GM12872 (cell line): ENCODE results near the gene CTSZ.

Source experiments
- TF ChIP-seq, protein P1 (sequence below): IDR thresholded peaks from 3 replicates; pipeline ENCODE4 v1.5.1; 2011; ENCODE audit warnings: low read depth, mild to moderate bottlenecking, low read length, moderate library complexity; ENCODE audit not compliant: insufficient read depth

Gene CTSZ

DNA sequence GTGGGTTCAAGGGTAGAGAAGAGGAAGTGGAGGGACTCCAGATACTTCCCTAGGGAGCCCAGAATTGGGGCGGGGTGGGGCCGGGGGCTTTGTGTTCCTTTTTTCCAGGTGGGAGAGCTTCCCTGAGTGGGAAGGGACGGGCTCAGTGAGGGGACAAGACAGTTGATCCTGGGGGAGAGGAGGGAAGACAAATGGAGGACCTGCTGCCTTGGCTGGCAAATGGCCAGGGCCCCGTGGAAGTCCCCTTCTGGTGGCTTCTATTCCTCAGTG is 2.6 kb downstream of the CTSZ start:
- TF ChIP-seq, protein P1, sequence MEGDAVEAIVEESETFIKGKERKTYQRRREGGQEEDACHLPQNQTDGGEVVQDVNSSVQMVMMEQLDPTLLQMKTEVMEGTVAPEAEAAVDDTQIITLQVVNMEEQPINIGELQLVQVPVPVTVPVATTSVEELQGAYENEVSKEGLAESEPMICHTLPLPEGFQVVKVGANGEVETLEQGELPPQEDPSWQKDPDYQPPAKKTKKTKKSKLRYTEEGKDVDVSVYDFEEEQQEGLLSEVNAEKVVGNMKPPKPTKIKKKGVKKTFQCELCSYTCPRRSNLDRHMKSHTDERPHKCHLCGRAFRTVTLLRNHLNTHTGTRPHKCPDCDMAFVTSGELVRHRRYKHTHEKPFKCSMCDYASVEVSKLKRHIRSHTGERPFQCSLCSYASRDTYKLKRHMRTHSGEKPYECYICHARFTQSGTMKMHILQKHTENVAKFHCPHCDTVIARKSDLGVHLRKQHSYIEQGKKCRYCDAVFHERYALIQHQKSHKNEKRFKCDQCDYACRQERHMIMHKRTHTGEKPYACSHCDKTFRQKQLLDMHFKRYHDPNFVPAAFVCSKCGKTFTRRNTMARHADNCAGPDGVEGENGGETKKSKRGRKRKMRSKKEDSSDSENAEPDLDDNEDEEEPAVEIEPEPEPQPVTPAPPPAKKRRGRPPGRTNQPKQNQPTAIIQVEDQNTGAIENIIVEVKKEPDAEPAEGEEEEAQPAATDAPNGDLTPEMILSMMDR, result no peak

DNA sequence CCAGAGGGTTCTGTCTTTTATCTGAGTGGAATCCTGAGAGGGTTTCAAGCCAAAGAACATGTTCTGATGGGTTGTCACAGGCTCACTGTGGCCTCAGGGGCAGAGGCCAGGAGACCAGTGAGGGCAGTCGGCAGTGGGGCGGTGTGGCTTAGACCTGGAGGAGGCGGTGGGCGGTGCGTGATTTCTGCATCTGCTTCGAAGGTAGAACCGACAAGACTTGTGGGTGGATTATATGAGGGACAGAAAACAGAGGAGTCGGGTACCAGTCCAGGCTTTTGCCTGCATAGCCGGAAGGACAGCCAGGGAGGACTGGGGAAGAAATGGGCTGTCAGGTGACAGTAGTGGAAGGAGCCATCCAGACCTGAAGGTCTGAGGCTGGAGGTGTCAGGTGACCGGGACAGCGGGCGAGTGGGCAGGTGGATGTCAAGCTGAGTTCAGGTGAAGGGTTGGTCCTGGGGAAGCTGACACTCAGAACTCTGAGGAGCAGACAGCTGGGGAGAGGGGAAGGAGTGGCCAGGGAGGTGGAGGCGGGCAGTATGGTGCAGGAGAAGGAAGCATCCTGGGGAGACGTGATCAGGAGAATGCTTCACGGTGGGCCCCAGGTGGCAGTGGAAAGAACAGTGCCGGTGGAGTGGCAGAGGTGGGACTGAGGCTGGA is 3.1 kb downstream of the CTSZ start:
- TF ChIP-seq, protein P1, result no peak

DNA sequence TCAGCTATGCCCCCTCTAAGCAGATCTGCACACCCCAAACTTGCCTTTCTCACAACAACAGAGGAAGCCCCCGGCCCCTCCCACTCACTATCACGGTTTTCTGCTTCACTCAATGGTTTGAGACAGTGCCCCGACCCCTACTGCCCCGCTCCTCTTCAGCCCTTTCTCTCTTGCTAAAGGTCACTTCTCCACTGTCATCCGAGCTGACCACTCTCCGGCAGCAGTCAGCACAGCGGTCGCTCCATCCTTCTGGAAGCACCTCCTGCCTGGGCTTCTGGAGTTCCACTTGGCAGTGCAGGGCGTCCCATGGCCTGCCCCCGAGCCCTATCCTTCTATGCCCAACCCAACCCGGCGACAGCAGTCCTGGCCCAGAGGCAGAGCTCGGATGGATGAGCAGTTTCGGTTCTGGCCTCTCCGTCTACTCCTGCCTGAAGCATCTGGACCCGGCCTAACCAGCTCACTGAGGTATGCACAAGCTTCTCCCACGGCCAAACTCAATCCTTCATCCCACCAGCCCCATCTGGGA is 4.1 kb downstream of the CTSZ start:
- TF ChIP-seq, protein P1, result no peak

DNA sequence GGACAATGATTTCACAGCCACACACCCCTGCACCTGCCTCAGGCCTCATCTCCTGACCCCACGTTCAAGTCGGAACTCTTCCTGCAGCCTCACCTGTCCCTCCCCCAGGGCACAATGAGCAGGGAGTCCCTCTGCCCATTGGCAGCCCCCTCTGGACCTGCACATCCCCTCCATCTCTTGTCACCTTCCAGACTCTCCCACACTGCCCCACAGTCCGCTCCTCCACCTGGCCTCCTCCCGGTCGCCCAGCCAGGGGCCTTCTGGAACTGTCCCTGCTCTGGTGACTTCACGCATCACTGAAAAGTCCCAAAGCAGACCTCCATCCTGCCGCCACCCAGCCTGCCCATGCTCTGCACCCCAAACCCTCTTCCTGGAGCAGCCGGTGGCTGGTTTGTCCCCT is 4.7 kb downstream of the CTSZ start:
- TF ChIP-seq, protein P1, result no peak

DNA sequence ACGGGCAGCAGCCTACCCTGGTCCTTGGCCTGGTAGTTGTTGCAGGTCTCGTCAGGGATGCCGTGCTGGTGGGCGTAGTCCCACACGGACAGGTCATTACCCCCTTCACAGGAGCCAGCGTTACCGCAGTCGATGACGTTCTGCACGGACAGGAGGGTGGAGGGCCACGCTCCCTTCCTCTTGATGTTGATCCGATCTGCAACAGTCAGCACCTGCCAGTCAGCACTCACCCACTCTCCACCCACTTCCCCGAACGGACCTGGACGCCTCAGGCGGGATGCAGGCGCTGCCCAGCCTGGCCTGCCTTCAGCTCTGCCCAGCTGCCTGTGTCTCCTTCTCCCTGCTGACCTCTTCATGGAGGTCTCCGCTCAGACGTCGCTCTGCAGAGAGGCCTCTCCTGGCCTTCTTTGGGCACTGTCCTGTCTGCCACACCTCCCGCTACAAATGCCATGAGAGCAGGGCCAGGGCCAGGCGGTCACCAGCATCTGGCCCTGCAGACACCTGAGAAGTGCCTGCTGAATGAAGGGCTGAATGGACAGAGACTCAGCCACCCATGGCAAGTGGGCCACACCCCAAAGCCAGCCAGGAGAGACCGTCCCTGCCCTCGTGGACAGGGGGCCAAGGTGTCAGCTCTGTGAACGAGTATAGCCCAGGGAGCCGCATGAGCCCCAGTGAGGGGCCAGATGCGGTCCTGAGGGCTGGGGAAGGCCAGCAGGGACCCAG is 5.4 kb downstream of the CTSZ start:
- TF ChIP-seq, protein P1, result no peak

DNA sequence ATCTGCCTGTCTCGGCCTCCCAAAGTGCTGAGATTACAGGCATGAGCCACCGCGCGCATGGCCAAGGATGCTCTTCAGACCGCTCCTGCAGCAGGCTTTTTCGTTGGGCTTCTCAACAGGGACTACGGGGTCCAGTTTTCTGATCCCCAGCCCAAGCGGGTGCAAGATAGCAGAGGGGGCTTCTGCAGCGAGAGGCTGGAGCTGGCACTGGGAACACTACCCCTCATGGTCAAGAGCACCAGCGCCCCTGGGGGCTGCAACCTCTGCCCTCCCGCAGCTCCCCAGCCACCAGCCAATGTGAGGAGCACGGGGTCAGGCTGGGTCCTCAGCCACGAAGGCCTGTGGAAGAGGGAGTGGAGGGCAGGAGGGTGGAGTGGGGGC is 6.0 kb downstream of the CTSZ start:
- TF ChIP-seq, protein P1, result no peak

DNA sequence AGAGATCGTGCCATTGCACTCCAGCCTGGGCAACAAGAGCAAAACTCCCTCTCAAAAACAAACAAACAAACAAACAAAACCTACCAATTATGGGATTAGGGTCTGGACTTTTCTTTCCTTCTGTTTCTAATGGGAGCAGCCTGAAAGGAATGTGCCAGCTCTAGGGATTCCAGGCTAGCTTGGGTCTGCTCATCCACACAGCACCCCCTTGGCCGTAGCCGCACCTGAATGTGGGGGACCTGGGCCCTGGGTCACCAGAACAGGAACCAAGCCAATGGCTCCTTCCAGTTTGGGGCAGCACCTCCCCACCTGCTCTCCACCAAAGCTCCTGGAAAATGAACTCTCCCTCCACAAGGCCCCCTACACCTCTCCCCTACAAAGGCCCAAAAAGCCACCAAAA is 6.7 kb downstream of the CTSZ start:
- TF ChIP-seq, protein P1, result no peak
